Pons (tissue), 1 donor: ENCODE measurements around the gene TMEM270.
A peak's percentile ranks its signal among the peaks of the same experiment; 100 is the strongest.
"Not testable (repeated sequence)": the region's sequence is repeated elsewhere in the genome, so short reads cannot be mapped to it uniquely, and the experiment has no call there.

ENCODE experiments used
- DNase-seq: peaks from one replicate; pipeline ENCODE4 v3.0.0-alpha.2; 2016; ENCODE audit warnings: low spot score

TMEM270 gene

GRCh38 chr7:73832806-73833205, 28.2 kb upstream of the TMEM270 start:
- no peak for DNase-seq

GRCh38 chr7:73833251-73833919, 27.6 kb upstream of the TMEM270 start:
- DNase-seq: no peak

- no peak for DNase-seq
Measured at GRCh38 chr7:73834626-73835191, 26.2 kb upstream of the TMEM270 start.

GRCh38 chr7:73837167-73837566, 23.8 kb upstream of the TMEM270 start:
- not testable (repeated sequence) for DNase-seq

GRCh38 chr7:73838642-73839041, 22.3 kb upstream of the TMEM270 start:
- no peak for DNase-seq

- DNase-seq: no peak
Measured at GRCh38 chr7:73839290-73839689, 21.7 kb upstream of the TMEM270 start.

GRCh38 chr7:73839743-73840714, 20.9 kb upstream of the TMEM270 start:
- no peak for DNase-seq

GRCh38 chr7:73840715-73841379, 20.1 kb upstream of the TMEM270 start:
- no peak for DNase-seq

GRCh38 chr7:73841689-73842066, 19.3 kb upstream of the TMEM270 start:
- DNase-seq: no peak

GRCh38 chr7:73842067-73842976, 18.6 kb upstream of the TMEM270 start, which contains the start of gene METTL27:
TSS of gene METTL27 (minus strand) at chr7:73842516. CDS start at chr7:73842140, 376 bp downstream.
- DNase-seq: peak; percentile 88

- no peak for DNase-seq
Measured at GRCh38 chr7:73844131-73844547, 16.8 kb upstream of the TMEM270 start.

GRCh38 chr7:73844848-73845460, 16.0 kb upstream of the TMEM270 start:
- DNase-seq: no peak

- DNase-seq: peak; percentile 66
Measured at GRCh38 chr7:73845701-73846195, 15.2 kb upstream of the TMEM270 start.

- no peak for DNase-seq
Measured at GRCh38 chr7:73847941-73848723, 12.8 kb upstream of the TMEM270 start.

GRCh38 chr7:73850781-73851207, 10.2 kb upstream of the TMEM270 start:
- DNase-seq: no peak

- DNase-seq: no peak
Measured at GRCh38 chr7:73851410-73852338, 9.3 kb upstream of the TMEM270 start.

- DNase-seq: no peak
Measured at GRCh38 chr7:73852500-73852899, 8.5 kb upstream of the TMEM270 start.

GRCh38 chr7:73856941-73857340, 4.0 kb upstream of the TMEM270 start:
- no peak for DNase-seq
